Mesendoderm (in vitro differentiated cells): Measurements from ENCODE around the gene CD244.
"Not testable (repeated sequence)": the region's sequence is repeated elsewhere in the genome, so short reads cannot be mapped to it uniquely, and the experiment has no call there.

Experiments
- DNase-seq: peaks from one replicate; pipeline ENCODE4 v3.0.0; 2013
- H2AK5ac ChIP-seq: 2 replicates; pipeline ENCODE4 v1.6.1; 2013; ENCODE audit warnings: low read length, inconsistent platforms
- H2BK120ac ChIP-seq: 2 replicates; pipeline ENCODE4 v1.6.1; 2013; ENCODE audit warnings: low read depth, mild to moderate bottlenecking, low read length, moderate library complexity, mixed read lengths
- H2BK15ac ChIP-seq: replicated peaks from 2 replicates; pipeline ENCODE4 v1.6.1; 2013; ENCODE audit warnings: low read depth, mild to moderate bottlenecking, moderate library complexity
- H2BK5ac ChIP-seq: 2 replicates; pipeline ENCODE4 v1.6.1; 2013; ENCODE audit warnings: low read length, inconsistent platforms
- H3K18ac ChIP-seq: 2 replicates; pipeline ENCODE4 v1.6.1; 2013; ENCODE audit warnings: mild to moderate bottlenecking, low read length, mixed read lengths
- H3K23ac ChIP-seq: one replicate; pipeline ENCODE4 v1.6.1; 2013; ENCODE audit warnings: low read length
- H3K27ac ChIP-seq: 2 replicates; pipeline ENCODE4 v1.5.1; 2013; ENCODE audit warnings: low read depth, mild to moderate bottlenecking, inconsistent platforms, low read length, moderate library complexity
- H3K27me3 ChIP-seq: 2 replicates; pipeline ENCODE4 v1.6.1; 2013; ENCODE audit warnings: low read length, control low read depth, mild to moderate bottlenecking, inconsistent platforms; ENCODE audit not compliant: insufficient read depth, poor library complexity
- H3K36me3 ChIP-seq: 2 replicates; pipeline ENCODE4 v1.6.1; 2013; ENCODE audit warnings: low read length, inconsistent platforms; ENCODE audit not compliant: control insufficient read depth, insufficient read depth
- H3K4ac ChIP-seq: one replicate; pipeline ENCODE4 v1.6.1; 2013; ENCODE audit warnings: low read depth, mild to moderate bottlenecking, low read length, moderate library complexity
- H3K4me1 ChIP-seq: 2 replicates; pipeline ENCODE4 v1.6.1; 2013; ENCODE audit warnings: low read depth, low read length, inconsistent platforms; ENCODE audit not compliant: control insufficient read depth
- H3K4me2 ChIP-seq: 2 replicates; pipeline ENCODE4 v1.6.1; 2013; ENCODE audit warnings: low read length
- H3K4me3 ChIP-seq: 2 replicates; pipeline ENCODE4 v1.5.1; 2013; ENCODE audit warnings: mild to moderate bottlenecking, low read length
- H3K56ac ChIP-seq: one replicate; pipeline ENCODE4 v1.6.1; 2013; ENCODE audit warnings: low read length
- H3K79me1 ChIP-seq: 2 replicates; pipeline ENCODE4 v1.6.1; 2013; ENCODE audit warnings: low read length, inconsistent platforms
- H3K79me2 ChIP-seq: 2 replicates; pipeline ENCODE4 v1.6.1; 2013; ENCODE audit warnings: mild to moderate bottlenecking, low read length; ENCODE audit not compliant: control insufficient read depth, insufficient read depth
- H3K9ac ChIP-seq: 2 replicates; pipeline ENCODE4 v1.6.1; 2013; ENCODE audit warnings: low read length, inconsistent platforms
- H4K5ac ChIP-seq: one replicate; pipeline ENCODE4 v1.6.1; 2013; ENCODE audit warnings: low read length
- H4K8ac ChIP-seq: one replicate; pipeline ENCODE4 v1.6.1; 2013; ENCODE audit warnings: low read depth, mild to moderate bottlenecking, control low read depth, low read length, moderate library complexity
- WGBS: extraction: QIAGEN DNeasy Blood & Tissue Kit; methylation state at CpG from one replicate; pipeline ENCODE4 v1.1.7; 2013; ENCODE audit warnings: low lambda C conversion rate, missing lambda C conversion rate; ENCODE audit not compliant: insufficient coverage; ENCODE audit errors: extremely low coverage; 5-methylcytosine and 5-hydroxymethylcytosine counted together

Gene CD244

GRCh38 chr1:160894368-160895135 lies 31.9 kb upstream of the CD244 start:
- H3K23ac ChIP-seq, H3K27ac ChIP-seq, H4K5ac ChIP-seq, H3K4me1 ChIP-seq, H3K79me1 ChIP-seq, H2BK15ac ChIP-seq, H3K27me3 ChIP-seq, H2BK5ac ChIP-seq, H3K9ac ChIP-seq, H2BK120ac ChIP-seq, H3K4ac ChIP-seq, H3K56ac ChIP-seq, H4K8ac ChIP-seq, H3K4me3 ChIP-seq, H3K79me2 ChIP-seq, H2AK5ac ChIP-seq, DNase-seq, H3K36me3 ChIP-seq, H3K18ac ChIP-seq, H3K4me2 ChIP-seq: not testable (repeated sequence)
- WGBS: no CpG with 5 or more reads among the region's 18 CpGs

- no peaks in the 10 kb centered on the region for H3K79me1 ChIP-seq
- no peak for DNase-seq
- H3K9ac ChIP-seq: no peak overlapping the region
Measured at GRCh38 chr1:160891474-160891873, 28.8 kb upstream of the CD244 start.

GRCh38 chr1:160888926-160889325 lies 26.2 kb upstream of the CD244 start:
- no peak for DNase-seq
- no CpG with 5 or more reads among the region's 2 CpGs for WGBS
- Histone ChIP-seq H4K5ac (no peak overlapping the region), H2BK5ac (no peak overlapping the region), H3K4me2 (no peak overlapping the region), H3K9ac (no peak overlapping the region), H3K23ac (no peak overlapping the region), H3K27me3 (no peaks in the 10 kb centered on the region), H3K4me1 (no peaks in the 10 kb centered on the region), H3K4me3 (no peak overlapping the region), H3K18ac (no peak overlapping the region), H3K4ac (no peak overlapping the region), H3K79me2 (no peaks in the 10 kb centered on the region), H3K56ac (no peak overlapping the region), H3K27ac (no peak overlapping the region), H4K8ac (no peak overlapping the region), H2BK120ac (no peak overlapping the region), H3K36me3 (no peaks in the 10 kb centered on the region), H3K79me1 (no peaks in the 10 kb centered on the region), H2AK5ac (no peak overlapping the region), H2BK15ac (no peak overlapping the region)

More at GRCh38 chr1:160891474-160891873, 28.8 kb upstream of the CD244 start:
- Histone ChIP-seq H3K4ac (no peak overlapping the region), H3K27ac (no peak overlapping the region), H3K4me1 (no peaks in the 10 kb centered on the region), H2AK5ac (no peak overlapping the region), H4K5ac (no peak overlapping the region), H3K36me3 (no peaks in the 10 kb centered on the region), H3K27me3 (no peaks in the 10 kb centered on the region), H3K56ac (no peak overlapping the region), H3K79me2 (no peaks in the 10 kb centered on the region), H2BK120ac (no peak overlapping the region), H3K18ac (no peak overlapping the region), H3K4me3 (no peak overlapping the region), H3K4me2 (no peak overlapping the region), H4K8ac (no peak overlapping the region), H3K23ac (no peak overlapping the region), H2BK5ac (no peak overlapping the region), H2BK15ac (no peak overlapping the region)
- WGBS: no CpG with 5 or more reads among the region's 2 CpGs

GRCh38 chr1:160887071-160887470 lies 24.4 kb upstream of the CD244 start:
- no peak overlapping the region for H2BK15ac ChIP-seq
- WGBS: no CpG with 5 or more reads among the region's 2 CpGs
- no peak overlapping the region for H4K8ac ChIP-seq
- no peaks in the 10 kb centered on the region for H3K79me1 ChIP-seq
- H3K27me3 ChIP-seq: no peaks in the 10 kb centered on the region
- no peak overlapping the region for H3K4me3 ChIP-seq
- H3K56ac ChIP-seq: no peak overlapping the region
- H3K4me2 ChIP-seq: no peak overlapping the region
- no peak for DNase-seq
- no peak overlapping the region for H2BK120ac ChIP-seq
- H3K79me2 ChIP-seq: no peaks in the 10 kb centered on the region
- no peak overlapping the region for H3K23ac ChIP-seq
- H3K36me3 ChIP-seq: no peaks in the 10 kb centered on the region
- no peak overlapping the region for H3K4ac ChIP-seq
- H2BK5ac ChIP-seq: no peak overlapping the region
- H3K18ac ChIP-seq: no peak overlapping the region
- H3K27ac ChIP-seq: no peak overlapping the region
- H3K9ac ChIP-seq: no peak overlapping the region
- H3K4me1 ChIP-seq: no peaks in the 10 kb centered on the region
- H2AK5ac ChIP-seq: no peak overlapping the region
- no peak overlapping the region for H4K5ac ChIP-seq

- no peak within 1 kb of the TSS for H4K5ac ChIP-seq
- H3K18ac ChIP-seq: no peak within 1 kb of the TSS
- H3K27ac ChIP-seq: no peak within 1 kb of the TSS
- H3K27me3 ChIP-seq: no peaks in the 10 kb centered on the region
- H3K4me2 ChIP-seq: no peak within 1 kb of the TSS
- no peaks in the 10 kb centered on the region for H3K79me1 ChIP-seq
- no peak within 1 kb of the TSS for H3K56ac ChIP-seq
- no peak within 1 kb of the TSS for H2BK120ac ChIP-seq
- no peak within 1 kb of the TSS for H3K23ac ChIP-seq
- H4K8ac ChIP-seq: no peak within 1 kb of the TSS
- no peak for DNase-seq
- H3K9ac ChIP-seq: no peak within 1 kb of the TSS
- H2BK5ac ChIP-seq: no peak within 1 kb of the TSS
- H3K4ac ChIP-seq: no peak within 1 kb of the TSS
- no peak within 1 kb of the TSS for H2AK5ac ChIP-seq
- H2BK15ac ChIP-seq: no peak within 1 kb of the TSS
- no peaks in the 10 kb centered on the region for H3K36me3 ChIP-seq
- H3K4me1 ChIP-seq: no peaks in the 10 kb centered on the region
- H3K79me2 ChIP-seq: no peaks in the 10 kb centered on the region
- no CpG with 5 or more reads among the region's 5 CpGs for WGBS
- no peak within 1 kb of the TSS for H3K4me3 ChIP-seq
Measured at GRCh38 chr1:160885042-160885441, 22.4 kb upstream of the CD244 start, which contains the start of gene ITLN1. ITLN1 (minus strand) TSS chr1:160885180; CDS start chr1:160884877, 303 bp downstream.

GRCh38 chr1:160884579-160884978 lies 21.9 kb upstream of the CD244 start:
- Histone ChIP-seq H2BK15ac (no peak overlapping the region), H3K23ac (no peak overlapping the region), H3K36me3 (no peaks in the 10 kb centered on the region), H4K8ac (no peak overlapping the region), H2AK5ac (no peak overlapping the region), H4K5ac (no peak overlapping the region), H3K4ac (no peak overlapping the region), H3K56ac (no peak overlapping the region), H3K9ac (no peak overlapping the region), H3K79me1 (no peaks in the 10 kb centered on the region), H3K4me1 (no peaks in the 10 kb centered on the region), H3K27me3 (no peaks in the 10 kb centered on the region), H3K4me2 (no peak overlapping the region), H3K4me3 (no peak overlapping the region), H3K18ac (no peak overlapping the region), H3K27ac (no peak overlapping the region), H2BK120ac (no peak overlapping the region), H3K79me2 (no peaks in the 10 kb centered on the region), H2BK5ac (no peak overlapping the region)
- no CpG with 5 or more reads among the region's 6 CpGs for WGBS
- peak; percentile 67 for DNase-seq
